Stimulated activated CD8-positive, alpha-beta memory T cell treated with anti-CD3 and anti-CD28 coated beads, Interleukin-7, amount 100 ng/mL, for 48 hours (primary cell): ENCODE results near the gene KIAA1549.

Source experiments
- DNase-seq, 2 donors: peaks; one replicate each; pipeline ENCODE4 v3.0.0-alpha.2; 2020; ENCODE audit warnings: low read depth in 1 of 2; ENCODE audit errors: extremely low read depth in 1 of 2

The KIAA1549 gene

DNA sequence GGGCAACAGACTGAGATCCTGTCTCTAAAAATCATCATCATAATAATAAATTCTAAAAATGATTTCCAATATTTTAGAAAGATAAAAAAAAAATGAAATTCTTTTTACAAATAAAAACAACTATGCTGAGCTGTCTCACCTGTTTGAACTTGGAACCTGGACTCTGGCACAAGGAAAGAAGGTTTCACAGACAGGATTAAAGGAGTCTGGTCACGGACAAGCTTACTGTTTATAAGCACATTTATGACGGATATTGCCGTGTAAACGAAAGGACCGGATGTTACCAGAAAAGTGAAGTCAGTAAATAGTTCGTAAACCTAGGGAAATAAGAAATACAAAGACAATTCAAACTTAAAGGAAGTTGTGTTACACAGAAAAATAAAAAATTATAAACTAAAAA lies 70.2 kb downstream of the KIAA1549 start:
- DNase-seq = no peak

DNA sequence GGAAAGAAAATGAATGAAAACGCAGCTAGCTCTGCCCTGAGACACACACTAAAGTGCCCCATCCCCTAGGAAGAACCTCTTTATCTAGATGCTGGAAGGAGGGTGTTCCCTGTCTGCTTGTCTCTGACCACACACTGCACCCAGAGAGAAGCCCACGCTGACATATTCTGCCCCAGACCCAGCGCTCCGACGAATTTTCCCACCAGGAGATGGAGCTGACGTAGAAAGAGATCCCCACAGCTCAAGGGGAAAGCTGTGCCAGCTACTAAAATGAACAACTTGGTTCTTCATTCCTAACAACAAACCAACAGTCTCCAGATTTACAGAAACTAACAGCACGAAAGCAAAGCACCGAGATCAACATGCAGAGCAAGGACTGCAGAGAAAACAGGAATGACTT lies 73.3 kb downstream of the KIAA1549 start:
- no peak for DNase-seq

DNA sequence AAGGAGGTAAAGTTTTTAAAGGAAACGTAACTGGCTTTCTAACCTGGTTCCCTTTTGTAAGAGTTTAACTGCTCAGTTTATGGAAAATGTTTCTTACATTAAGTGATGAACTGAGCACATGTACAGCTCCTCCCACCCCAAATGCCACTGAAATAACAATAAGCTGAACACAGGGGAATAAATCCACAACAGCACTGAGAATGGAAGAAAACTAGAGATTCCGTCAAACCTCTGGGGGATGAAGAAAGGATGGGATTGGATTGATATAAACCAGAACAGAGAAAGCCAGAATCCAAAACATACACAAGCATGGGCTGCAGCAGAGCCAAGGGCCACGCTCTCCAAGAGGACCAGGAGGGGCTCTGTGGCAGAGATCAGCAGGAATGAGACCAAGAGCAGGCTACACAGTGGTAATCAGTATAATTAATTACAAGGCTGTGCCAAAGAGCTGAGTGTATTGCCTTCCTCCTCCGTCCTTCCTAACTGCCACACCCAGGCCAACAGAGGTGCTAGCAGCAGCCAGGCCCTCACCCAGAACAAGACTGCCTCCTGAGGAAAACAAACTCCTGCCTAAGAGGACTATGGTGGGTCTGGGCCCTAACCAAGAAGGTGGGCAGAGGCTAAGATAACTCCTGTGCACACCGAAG lies 73.9 kb downstream of the KIAA1549 start:
- no peak for DNase-seq

DNA sequence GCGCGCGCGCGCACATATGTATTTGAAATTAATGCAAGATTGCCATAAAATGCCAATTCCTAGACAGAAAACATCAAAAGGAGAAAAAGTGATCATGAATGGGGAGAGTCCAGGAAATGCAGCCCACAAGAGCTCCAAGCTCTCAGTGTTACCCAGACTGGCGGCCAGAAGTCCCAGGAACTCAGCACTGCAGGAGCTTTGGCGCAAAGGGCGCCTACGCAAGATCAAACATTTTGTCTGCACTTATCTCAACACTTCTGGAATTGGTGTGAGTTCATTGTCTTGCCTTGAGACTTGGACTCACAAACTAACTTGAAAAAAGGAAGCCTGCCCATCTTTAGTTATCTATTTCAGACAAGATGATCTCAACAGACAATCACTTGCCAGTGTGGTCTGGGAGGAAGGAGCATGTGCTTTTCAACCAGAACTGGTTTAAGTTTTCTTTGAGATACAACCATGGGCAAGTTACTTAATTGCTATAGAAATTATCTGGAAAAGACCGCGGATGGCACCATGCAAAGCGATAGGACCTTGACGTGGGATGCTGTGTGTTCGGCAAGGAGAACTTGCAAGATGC lies 77.2 kb downstream of the KIAA1549 start:
- DNase-seq = no peak

DNA sequence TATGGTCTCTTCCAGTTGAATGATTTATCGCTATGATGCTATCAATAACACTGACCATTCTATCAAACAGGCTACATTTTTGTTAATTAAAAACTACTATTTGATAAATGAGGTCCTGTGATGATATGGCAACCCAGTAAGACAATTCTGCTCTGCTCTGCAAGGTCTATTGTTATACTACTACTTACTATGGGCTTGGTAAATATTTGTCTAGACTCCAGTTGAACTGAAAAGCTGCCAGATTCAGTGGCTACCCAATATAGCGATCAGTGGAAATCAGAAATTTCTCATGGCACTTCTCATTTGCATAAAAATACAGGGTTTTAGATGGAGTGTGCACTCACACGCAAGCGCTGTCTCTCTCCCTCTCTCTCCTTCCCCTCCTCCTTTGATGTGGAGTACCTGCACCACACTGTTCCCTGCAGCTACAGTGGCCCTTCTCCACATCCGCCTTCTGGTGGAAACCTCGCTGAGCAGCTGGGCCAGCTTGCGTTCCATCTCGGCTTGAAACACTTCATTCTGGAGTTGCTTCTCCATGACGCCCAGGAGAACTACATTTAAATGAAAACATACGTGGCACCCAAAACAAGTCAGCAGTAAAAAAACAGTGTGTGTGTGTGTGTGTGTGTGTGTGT lies 77.9 kb downstream of the KIAA1549 start:
- peak; percentile 34 to 58 for DNase-seq

DNA sequence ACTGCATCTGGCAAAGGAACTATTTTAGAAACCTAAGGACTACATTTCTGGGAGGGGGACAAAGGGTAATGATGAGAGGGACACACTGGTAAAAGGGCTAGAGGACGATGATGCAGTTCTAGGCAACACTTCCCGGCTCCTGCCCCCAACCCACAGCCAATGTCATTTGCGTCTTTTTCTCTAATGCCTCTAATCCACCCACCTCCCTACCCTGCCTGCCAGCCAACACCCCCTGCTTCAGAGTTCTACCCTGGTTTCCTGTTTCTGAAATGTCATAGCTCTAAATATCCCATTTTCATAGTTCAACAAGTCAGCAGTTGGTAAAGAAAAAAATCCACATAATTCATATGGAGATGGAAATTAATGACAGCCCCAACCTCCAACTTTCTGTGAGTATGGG lies 79.0 kb downstream of the KIAA1549 start:
- no peak for DNase-seq

DNA sequence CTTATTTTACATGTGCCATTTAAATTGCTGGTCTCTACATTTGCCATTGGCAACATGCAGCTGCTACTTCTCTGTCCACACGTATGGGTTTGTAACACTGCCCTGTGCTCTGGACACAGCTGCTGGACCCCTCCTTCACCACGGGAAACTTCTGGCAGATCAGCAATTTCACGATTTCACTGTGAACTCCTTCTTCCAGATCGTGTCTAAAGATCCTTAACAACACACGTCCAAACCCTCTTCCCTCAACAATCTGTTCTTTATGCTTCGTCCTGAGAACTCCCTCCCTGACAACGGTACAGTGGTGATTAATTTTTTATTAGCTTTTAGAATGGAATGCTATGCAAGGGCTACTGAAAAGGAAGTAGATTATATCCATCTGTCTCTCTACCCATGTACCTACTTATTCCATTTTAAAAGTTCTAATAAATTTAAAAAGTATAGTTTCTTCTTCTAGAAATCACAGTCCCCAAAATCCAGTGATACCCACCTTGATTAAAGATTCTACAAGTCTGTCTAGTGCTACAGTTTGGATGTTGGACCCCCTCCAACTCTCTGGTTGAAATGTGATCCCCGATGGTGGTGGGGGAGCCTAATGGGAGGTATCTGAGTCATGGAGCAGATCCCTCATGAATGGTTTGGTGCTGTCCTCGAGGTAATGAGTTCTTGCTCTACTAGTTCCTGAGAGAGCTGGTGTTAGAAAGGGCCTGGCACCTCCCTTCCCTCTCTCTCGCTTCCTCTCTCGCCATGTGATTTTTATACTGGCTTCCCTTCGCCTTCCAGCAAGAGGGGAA lies 81.0 kb downstream of the KIAA1549 start:
- DNase-seq = no peak

DNA sequence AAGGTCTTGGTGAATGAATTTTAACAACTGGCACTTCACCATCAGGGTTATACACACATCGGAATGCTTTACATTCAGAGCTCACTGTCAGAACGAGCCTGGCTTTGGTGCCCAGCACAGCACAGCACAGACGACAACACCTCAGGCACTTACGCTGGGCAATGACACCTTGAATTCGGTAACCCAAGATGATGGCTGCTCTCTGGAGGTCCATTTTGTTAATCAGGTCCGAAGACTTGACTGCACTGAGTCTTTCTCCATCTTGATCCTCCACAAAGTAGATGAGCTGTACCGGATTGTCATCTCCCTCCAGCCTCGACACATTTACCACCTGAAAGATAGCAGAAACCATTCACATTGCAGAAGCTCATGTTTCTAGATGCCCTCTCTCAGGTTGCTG lies 82.4 kb downstream of the KIAA1549 start:
- DNase-seq = no peak

DNA sequence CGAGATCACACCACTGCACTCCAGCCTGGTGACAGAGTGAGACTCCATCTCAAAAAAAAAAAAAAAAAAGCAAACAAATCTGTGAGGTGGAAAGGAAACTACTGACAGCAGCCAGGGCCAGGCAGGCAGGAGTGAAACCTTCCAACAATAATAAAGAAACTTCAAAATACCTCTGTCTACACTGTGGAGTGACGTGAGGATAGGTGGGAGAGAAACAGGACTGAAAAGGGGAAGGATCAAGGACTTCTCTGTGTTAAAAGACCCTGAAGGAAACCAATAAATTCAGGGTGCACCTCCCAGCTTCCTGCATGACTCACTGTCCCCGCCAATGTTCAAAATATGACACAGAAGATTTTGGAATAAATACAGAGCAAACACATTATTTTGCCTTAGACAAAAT lies 82.9 kb downstream of the KIAA1549 start:
- DNase-seq = no peak

DNA sequence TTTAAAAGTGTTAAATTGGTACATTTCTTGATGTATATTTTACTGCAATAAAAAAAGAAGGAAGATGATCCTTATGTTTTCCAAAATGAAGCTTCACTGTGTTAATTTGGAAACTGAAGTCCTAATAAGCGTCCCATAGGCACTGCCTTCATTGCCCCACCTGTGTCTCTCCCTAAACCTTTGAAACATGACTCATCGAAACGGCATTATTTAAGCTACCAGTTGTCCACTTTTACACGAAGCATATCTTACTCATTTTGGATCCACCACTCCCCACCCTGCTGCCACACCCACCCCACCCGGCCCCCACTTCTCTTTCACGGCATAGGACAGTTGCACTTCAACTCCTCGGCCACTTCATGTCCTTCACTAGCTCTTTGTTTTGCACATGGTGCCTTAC lies 85.5 kb downstream of the KIAA1549 start:
- DNase-seq = no peak

DNA sequence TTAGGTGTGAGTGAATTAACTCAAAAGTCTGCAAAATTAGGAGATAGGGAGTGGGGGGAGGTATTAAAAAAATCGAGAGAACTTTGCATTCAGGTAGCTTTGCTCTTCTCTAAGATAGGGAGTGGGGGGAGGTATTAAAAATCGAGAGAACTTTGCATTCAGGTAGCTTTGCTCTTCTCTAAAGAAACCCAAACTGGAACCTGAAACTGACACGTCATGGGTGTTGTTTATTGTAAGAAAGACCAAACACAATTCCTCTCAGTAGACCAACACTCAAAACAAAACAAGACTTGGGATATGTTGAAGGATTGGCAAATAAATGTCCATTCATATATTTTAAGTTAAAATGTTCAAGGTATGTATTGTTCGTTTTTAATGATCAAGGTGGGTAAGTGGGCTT lies 87.9 kb downstream of the KIAA1549 start:
- DNase-seq = no peak

DNA sequence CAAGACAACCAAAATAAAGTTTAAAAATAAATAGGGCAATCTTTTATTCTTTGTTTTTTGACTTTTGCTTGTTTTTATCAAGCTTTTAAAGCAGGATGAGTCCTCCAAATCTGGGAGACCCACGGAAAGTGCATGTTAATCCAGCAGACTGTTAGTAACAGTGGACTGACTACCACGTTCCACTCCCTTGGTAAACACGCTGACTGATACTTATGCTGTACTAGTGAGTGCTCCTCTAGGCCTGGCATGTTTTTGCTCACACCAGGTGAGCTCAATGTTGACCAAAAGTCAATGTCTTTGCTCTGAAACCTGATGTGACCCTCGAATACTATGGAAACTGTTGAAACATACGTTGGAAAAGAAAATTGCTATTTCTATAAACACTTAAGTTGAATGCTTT lies 88.4 kb downstream of the KIAA1549 start:
- DNase-seq = no peak

DNA sequence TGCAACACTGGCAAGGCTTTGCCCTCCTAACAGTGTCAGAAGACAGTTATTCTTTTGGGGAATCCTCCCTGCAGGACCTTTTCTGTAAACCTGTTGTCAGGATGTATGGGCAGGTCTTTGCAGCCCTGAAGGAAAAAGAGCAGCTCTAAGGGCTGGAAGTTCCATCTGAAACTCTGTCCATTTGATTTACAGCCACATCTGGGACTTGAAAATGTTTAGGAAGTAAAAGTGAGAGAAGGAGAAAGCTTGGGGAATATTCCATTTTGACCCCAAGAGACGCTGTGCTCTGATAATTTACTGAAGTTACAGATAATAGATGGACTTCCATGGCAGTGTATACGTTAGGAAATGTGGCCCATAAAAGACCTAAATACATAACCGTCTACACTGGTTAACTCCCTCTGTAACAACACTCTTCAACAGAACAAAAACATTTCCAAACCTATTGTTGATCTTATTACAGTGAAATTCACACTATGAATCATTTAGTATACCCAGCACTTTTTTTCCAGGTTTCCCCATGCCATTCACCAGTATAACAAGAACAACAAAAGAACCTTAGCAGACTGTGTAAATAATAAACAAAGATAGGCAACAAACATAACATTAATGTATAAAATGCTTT lies 89.1 kb downstream of the KIAA1549 start:
- no peak for DNase-seq

DNA sequence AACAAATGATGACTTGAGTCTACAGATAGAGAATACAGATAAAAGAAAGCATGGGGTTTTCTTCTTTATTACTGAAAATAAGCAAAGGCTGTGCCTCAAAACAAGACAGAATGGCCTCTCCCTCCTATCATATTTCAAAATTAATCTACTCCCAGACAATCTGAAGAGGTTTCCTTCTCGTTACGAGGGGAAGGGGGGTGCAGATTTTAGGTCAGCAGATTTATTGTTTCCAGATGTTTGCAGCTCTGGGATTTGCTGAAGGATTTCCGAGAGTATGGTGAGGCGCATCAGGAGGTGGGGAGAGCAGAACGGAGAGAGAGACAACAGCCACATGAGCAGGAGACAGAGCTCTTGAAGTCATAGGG lies 89.8 kb downstream of the KIAA1549 start:
- no peak for DNase-seq

DNA sequence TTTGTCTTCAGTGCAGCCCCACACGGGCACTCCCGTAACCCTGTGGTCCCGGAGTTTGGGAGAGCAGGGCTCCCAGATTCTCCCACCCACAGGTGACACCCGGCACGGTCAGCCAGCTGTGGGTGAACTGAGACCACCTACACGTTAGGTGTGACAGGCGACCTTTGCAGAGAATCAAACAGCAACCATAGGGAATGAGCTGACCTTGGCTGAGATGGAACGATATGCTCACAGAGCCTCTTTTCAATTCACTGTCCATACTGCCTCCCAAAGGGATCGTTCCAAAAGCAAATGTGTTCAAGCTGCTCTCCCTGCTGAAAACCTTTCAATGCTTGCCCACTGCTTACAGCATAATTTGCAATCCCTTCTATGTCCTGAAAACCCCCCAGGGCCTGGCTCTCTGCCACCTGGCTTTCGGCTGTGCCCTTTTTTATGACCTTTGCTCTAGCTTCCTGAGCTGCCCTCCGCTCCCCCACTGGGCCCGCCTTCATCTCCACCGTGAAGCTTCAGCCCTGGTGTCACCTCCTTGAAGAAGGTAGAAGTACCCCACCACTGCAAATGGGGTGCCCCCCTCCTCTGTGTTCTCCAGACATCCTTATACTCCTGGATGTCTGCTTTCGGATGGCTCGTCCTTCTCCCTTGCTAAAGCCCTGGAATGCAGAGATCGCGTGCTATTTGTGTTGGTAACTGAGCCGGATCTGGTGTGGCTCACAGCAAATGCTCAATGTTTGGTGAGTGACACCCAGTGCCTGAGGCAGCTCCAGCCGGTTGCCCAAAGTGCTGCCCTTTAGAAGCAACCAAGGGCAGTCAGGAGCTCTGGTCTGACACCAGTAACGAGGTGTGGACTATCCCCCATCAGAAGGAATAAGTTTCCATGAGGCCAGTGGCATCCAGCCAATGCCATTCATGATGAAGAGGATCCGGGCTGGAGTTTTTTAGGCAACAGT lies 90.4 kb downstream of the KIAA1549 start:
- no peak for DNase-seq

DNA sequence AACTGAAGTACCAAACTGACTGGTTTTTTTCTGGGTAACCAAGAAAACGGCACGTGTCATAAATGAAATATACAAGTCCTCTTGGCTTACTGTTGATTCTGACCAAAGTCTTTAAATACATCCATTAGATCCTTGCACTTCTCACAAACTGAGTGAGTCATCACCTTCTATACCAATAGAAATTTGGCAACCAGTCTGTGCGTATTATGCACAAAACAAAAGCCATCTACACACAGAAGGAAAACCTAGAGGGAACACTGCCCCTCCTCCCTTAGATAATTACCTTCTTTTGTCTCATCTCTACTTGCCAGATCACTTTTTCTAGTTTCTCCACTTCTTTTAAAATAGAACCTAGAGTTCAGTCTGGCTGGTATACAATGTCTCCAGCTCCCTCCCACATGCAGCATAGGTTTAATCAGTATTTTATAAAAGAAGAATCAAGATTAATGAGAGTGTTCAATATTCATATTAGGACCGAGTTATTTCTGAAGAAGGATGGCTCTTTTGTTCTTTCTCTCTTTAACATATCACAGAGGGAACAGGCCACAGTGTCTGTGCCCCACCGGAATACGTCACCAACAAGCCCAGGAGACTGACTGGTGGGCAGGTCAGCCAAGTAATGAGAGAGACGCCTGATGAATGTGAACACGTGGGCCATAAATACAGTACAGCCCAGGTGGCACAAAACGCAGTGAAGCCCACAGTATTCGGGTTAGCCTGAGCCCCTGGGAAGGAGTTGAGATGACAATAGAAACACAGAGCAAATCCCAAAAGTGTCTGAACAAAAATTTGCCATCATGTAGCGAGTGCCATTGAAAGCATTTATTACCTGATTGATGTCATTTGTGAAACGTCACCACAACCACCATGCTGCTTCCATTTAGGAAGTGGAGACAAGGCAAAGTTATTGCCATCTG lies 91.3 kb downstream of the KIAA1549 start:
- DNase-seq = no peak

DNA sequence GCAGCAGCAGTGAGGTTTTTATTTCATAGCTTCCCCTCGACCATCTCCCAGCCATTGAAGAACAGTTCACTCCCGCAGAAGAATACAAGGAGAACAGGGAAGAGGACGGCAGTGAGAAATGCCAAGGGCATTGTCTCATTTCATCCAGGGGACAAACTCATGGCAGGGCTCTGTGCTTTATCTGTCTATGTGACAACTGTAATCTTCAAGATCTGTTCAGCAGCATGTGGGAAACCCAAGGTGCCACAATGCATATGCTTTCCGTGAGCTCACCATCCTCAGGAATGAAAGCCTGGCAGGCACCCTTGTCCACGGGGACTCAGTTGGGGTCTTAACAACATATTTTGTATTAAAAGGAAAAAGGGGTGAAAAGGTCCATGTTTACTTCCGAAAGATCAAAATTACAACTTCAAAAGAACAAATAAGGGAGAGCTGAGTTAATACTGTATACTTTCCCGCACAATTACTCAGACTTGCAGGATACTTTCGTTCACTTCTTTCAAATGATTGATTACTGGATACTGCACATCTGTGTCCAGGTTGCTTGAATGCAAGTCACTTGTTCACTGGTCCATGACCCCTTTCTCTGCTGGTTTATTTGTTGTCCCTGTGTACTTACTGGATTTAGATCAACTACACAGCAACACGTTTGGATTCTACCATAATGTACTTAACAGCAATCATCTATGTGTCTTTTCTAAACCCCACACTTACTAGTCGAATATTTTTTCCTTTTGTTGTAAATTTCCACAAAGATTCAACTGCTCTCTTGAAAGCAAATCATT lies 93.1 kb downstream of the KIAA1549 start:
- no peak for DNase-seq

DNA sequence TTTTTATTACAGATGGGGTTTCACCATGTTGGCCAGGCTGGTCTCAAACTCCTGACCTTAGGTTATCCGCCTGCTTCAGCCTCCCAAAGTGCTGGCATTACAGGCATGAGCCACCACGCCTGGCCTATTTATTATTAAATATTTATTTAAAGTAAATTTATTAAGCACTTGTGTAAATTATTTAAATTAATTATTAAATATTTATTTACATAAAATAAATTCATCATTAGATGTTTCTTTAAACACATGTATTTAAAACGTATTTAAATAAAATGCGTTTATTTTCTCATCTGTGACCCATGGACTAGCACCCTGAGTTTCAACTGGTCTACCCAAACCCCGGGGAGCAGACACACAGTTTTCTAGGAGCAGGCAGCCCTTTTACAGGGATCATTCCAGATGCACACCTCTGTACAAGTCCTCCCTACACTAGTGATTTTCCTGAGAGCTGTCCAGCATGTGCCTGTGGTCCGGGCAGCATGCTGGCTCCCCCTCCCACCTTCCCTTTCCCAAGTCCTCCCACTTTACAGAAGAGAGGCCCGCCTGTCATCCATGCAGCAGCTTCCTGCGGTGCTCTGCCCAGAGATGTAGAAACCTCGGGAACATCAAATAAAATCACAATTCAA lies 94.0 kb downstream of the KIAA1549 start:
- DNase-seq = no peak
